Measurements from ENCODE around the gene ZFP69.
"Not testable (repeated sequence)": the region's sequence is repeated elsewhere in the genome, so short reads cannot be mapped to it uniquely, and the experiment has no call there.

ZFP69 gene

GRCh38 chr1:40476924-40477677, at the start of gene ZFP69:
ZFP69 (plus strand) TSS chr1:40477290; CDS start chr1:40479362, 2,072 bp downstream.
- in situ Hi-C loops (cut with MboI; ENCODE audit: low sequenced_read_pairs) = no loop called here

- in situ Hi-C loops (cut with MboI; ENCODE audit: low sequenced_read_pairs) = no loop called here
Measured at GRCh38 chr1:40431385-40431784, 45.7 kb upstream of the ZFP69 start.

- in situ Hi-C loops (cut with MboI; ENCODE audit: low sequenced_read_pairs) = no loop called here
Measured at GRCh38 chr1:40432644-40433390, 44.3 kb upstream of the ZFP69 start.

GRCh38 chr1:40435471-40435870, 41.6 kb upstream of the ZFP69 start:
- in situ Hi-C loops (cut with MboI; ENCODE audit: low sequenced_read_pairs) = no loop called here

GRCh38 chr1:40435876-40436275, 41.2 kb upstream of the ZFP69 start:
- in situ Hi-C loops (cut with MboI; ENCODE audit: low sequenced_read_pairs) = no loop called here

DNA sequence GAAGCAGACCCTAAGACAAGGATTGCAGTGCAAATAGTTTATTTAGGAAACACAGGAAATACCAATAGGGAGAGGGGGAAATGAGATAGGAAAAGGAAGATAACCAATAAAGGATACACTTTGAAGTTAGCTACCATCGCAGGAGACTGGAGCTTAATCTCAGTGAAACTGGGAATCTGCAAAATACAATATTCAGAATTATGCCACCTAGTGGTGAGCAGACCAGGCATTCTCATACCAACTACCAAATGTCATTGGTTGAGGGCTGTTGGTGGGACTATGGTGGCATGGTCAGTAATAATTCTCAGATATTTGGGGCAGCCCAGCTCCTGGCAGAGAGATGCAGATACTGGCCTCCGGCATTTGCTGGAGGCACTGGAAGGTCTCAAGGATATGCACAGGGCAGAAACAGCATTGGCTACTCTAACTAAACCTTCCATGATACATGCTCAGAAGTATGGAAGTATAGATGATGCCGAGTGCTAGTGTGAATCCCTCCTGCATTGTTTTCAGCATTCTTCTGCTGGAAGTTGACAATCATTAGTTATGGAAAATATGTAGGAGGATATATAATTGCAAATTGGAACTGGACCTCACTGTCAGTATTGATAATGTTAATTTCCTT, 38.6 kb upstream of the ZFP69 start:
- in situ Hi-C loops (cut with MboI; ENCODE audit: low sequenced_read_pairs) = no loop called here

DNA sequence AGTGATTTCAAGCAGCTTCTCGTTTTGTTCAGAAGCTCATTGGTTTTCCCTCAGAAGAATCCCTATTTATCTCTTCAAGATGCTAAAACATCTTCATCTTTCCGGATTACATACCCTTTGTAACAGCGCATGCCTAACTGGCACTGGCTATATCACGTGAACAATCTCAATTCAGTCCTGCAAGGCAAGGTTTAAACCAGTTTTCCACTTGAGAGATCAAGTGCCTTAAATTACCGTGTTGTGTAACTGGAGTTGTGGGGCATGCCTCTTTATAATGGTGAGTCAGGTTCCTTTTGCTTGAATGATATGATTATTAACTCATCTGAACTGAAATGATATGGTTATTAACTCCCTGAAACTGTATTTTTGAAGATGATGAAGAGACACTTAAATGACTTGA, 37.8 kb upstream of the ZFP69 start:
- in situ Hi-C loops (cut with MboI; ENCODE audit: low sequenced_read_pairs) = no loop called here

DNA sequence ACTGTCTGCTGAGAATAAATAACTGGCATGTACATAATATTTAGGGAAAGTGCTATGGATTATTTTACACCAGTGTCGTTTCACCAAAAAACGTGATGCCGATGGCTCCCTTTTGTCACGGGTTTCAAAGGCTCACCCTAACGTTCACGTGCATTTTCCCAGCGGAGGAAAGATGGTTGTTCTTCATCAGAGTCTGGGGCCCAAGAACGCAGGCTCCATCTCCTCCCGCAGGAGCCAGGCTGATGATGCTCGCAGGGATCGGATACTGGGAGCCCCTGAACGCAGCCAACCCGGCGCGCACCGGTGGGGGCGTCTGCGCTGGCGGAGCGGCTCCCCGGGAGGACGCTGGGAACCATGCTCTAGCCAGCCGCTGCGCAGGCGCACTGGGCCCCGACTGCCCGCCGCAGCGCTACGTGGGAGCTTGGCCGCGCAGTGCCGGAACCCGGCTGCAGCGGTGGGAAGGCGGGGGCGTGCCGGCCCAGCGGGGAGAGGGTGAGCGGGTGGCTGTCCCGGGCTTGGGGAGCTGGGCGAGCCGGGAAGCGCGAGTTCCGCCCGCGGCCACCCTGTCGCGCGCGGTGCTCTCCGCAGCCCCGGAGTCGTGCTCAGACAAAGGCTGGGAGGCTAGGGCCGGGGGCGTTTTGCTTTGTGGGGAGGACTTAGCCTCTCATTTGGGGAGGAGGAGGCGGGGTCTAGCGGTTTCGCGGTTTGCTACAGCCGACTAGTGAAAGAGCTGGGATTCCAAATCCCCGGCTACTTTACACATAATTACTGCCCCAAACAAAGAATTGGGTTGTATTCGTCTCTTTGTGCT, 27.2 kb upstream of the ZFP69 start, which contains the start of gene ZFP69B:
ZFP69B (plus strand) TSS at position 793 of the 811 bp plus-strand sequence. CDS start 486 bp downstream, outside the sequence.
- in situ Hi-C loops (cut with MboI; ENCODE audit: low sequenced_read_pairs) = no loop called here

DNA sequence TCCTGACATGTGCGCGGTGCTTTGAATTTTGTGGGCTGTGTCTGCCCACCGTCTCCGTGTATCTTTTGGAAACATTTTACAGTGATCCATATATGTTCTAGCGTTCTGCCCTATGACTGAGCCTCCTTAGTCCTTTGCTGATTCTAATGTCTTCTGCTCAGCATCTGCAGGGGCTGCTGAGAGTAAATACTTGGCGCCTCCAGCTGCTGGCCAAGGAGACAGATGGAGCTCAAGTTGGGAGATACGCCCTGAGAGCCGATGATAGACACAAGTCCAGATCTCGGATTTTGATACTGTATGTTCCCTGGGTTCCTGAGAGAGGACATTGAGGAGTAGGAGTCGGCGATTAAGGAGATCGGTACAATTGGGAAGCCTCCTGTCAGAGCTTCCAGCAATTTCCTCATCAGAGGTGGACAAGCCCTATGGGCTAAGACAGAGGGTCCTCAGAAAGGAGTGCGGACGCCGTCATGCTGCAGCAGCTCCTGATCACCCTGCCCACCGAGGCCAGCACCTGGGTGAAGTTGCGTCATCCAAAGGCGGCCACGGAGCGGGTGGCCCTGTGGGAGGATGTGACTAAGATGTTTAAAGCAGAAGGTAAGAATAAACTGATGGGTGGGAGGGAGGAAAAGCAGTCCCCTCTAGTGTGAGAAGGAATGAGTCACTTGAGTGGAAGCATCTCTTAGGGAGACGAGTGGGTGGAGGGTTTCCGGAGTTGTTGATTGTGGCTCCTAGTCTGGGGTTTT, 26.4 kb upstream of the ZFP69 start:
- in situ Hi-C loops (cut with MboI; ENCODE audit: low sequenced_read_pairs) = no loop called here

DNA sequence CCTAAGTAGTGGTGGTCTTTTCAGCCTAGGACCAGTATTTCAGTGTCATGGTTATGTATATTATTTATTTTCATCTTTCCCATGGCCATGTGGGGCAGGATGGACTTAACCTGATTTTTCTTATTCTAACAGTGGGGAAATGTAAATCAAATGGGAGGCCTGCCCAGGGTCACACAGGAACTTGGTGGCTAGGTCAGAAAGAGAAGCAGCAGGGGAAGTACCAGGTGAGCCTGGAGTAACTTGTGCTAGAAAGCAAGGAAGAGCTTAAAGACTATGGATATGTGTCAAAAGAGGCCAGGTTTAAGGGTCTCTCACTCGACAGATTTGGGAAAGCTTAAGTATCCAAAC, 25.9 kb upstream of the ZFP69 start:
- in situ Hi-C loops (cut with MboI; ENCODE audit: low sequenced_read_pairs) = no loop called here

DNA sequence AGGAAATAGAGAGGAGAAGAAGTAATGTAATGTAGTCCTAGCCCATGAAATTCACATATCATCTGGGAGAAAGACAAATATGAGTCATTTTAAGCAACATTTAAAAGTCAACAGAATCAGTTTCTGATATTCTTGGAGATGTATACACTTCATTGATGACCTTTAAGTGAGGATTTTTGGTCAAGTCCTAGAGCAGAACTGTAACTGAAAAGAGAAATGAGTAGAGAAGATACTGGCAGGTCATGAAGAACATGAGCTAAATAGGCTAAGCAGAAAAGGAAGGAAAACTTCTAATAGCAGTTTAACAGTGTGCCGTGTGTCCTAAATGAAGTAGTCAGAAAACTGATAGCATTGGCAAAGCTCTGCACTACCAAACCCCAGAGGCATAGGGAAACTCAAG, 22.2 kb upstream of the ZFP69 start:
- in situ Hi-C loops (cut with MboI; ENCODE audit: low sequenced_read_pairs) = no loop called here

DNA sequence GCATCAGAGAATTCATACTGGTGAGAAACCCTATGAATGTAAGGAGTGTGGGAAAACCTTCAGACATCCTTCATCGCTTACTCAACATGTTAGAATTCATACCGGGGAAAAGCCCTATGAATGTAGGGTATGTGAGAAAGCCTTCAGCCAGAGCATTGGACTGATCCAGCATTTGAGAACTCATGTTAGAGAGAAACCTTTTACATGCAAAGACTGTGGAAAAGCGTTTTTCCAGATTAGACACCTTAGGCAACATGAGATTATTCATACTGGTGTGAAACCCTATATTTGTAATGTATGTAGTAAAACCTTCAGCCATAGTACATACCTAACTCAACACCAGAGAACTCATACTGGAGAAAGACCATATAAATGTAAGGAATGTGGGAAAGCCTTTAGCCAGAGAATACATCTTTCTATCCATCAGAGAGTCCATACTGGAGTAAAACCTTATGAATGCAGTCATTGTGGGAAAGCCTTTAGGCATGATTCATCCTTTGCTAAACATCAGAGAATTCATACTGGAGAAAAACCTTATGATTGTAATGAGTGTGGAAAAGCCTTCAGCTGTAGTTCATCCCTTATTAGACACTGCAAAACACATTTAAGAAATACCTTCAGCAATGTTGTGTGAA, 14.0 kb upstream of the ZFP69 start:
- in situ Hi-C loops (cut with MboI; ENCODE audit: low sequenced_read_pairs) = no loop called here

DNA sequence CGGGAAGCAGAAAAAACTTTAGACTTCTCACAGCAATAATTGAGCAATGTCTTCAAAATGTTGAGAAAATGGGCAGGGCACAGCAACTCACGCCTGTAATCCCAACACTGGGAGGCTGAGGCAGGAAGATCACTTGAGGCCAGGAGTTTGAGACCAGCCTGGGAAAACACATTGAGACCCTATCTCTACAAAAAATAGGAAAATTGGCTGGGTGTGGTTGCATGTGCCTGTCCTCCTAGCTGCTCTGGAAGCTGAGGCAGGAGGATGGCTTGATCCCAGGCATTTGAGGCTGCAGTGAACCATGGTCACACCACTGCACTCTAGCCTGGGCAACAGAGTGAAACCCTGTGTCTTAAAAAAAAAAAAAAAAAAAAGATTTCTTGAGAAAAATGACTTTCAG, 7.8 kb upstream of the ZFP69 start:
- in situ Hi-C loops (cut with MboI; ENCODE audit: low sequenced_read_pairs) = no loop called here

DNA sequence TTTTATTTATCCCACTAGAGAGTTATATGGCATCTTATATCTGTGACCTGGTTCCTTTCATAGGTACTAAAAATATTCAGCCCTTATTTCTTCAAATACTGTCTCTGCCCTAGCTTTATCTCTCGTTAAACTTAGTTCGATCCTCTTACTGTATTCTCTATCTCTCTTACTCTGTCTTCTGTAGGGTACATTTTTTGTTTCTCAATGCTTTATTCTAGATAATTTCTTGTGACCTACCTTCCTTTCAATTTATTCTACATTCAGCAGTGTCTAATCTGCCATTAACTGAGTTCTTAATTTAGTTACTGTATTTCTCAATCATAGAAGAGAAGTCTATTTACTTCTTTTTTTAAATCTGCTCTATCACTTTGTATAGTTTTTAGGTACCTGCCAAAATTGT, 1.8 kb upstream of the ZFP69 start:
- in situ Hi-C loops (cut with MboI; ENCODE audit: low sequenced_read_pairs) = no loop called here

- in situ Hi-C loops (cut with MboI; ENCODE audit: low sequenced_read_pairs) = no loop called here
Measured at GRCh38 chr1:40477678-40478053, 576 bp downstream of the ZFP69 start.

- in situ Hi-C loops (cut with MboI; ENCODE audit: low sequenced_read_pairs) = no loop called here
Measured at GRCh38 chr1:40478276-40478675, 1.2 kb downstream of the ZFP69 start.

- in situ Hi-C loops (cut with MboI; ENCODE audit: low sequenced_read_pairs) = no loop called here
Measured at GRCh38 chr1:40479156-40479555, 2.1 kb downstream of the ZFP69 start.

DNA sequence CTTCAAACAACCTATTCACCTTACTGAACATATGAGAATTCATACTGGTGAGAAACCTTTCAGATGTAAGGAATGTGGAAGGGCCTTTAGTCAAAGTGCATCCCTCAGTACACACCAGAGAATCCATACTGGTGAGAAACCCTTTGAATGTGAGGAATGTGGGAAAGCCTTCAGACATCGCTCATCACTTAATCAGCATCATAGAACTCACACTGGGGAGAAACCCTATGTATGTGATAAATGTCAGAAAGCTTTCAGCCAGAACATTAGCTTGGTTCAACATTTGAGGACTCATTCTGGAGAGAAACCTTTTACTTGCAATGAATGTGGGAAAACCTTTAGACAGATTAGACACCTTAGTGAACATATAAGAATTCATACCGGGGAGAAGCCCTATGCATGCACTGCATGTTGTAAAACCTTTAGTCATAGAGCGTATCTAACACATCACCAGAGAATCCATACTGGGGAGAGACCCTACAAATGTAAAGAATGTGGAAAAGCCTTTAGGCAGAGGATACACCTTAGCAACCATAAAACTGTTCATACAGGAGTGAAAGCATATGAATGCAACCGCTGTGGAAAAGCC, 18.3 kb downstream of the ZFP69 start:
- in situ Hi-C loops (cut with MboI; ENCODE audit: low sequenced_read_pairs) = no loop called here

DNA sequence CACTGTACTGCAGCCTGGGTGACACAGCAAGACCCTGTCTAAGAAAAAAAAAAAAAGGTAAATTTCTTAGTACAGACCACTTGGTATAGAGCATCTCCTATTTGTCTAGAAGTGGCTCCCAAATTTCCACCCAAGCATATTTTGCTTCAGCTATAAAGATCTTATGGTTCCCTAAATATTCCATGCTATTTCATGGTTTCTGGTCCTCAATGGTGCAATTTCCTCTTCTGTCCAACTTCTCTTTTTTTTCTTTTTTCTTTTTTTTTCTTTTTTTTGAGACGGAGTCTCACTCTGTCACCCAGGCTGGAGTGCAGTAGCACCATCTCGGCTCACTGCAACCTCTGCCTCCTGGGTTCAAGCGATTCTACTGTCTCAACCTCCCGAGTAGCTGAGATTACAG, 25.6 kb downstream of the ZFP69 start:
- in situ Hi-C loops (cut with MboI; ENCODE audit: low sequenced_read_pairs) = not testable (repeated sequence)

GRCh38 chr1:40507973-40508372, 30.9 kb downstream of the ZFP69 start:
- in situ Hi-C loops (cut with MboI; ENCODE audit: low sequenced_read_pairs) = no loop called here

Data from HL-60/S4 treated with retinoic acid at 250 ng/mL for 4 days and 3 days (cell line).